Subcutaneous abdominal adipose tissue (tissue), 5 donors: Measurements from ENCODE around the gene ELSPBP1.
"Not testable (repeated sequence)": the region's sequence is repeated elsewhere in the genome, so short reads cannot be mapped to it uniquely, and the experiment has no call there.

Experiments used
- H3K27ac ChIP-seq: one replicate; pipeline ENCODE4 v1.7.0; 2013; ENCODE audit warnings: low read depth, mild to moderate bottlenecking, inconsistent platforms, low read length, moderate library complexity
- H3K27me3 ChIP-seq, 5 donors: one replicate each; pipeline ENCODE4 v1.7.0; 2013; ENCODE audit warnings: low read length in 5 of 5, inconsistent platforms in 1 of 5; ENCODE audit not compliant: control insufficient read depth in 5 of 5, insufficient read depth in 4 of 5
- H3K36me3 ChIP-seq, 5 donors: one replicate each; pipeline ENCODE4 v1.7.0; 2013; ENCODE audit warnings: low read length in 5 of 5; ENCODE audit not compliant: control insufficient read depth in 5 of 5, insufficient read depth in 5 of 5
- H3K4me1 ChIP-seq, 5 donors: one replicate each; pipeline ENCODE4 v1.7.0; 2013; ENCODE audit warnings: low read length in 5 of 5, mild to moderate bottlenecking in 3 of 5, moderate library complexity in 1 of 5; ENCODE audit not compliant: control insufficient read depth in 5 of 5, insufficient read depth in 5 of 5
- H3K4me3 ChIP-seq, 5 donors: one replicate each; pipeline ENCODE4 v1.7.0; 2013; ENCODE audit warnings: low read length in 5 of 5, low read depth in 1 of 5
- H3K9ac ChIP-seq, 5 donors: one replicate each; pipeline ENCODE4 v1.7.0; 2013; ENCODE audit warnings: low read length in 5 of 5, mild to moderate bottlenecking in 4 of 5, moderate library complexity in 3 of 5
- H3K9me3 ChIP-seq, 5 donors: one replicate each; pipeline ENCODE4 v1.7.0; 2013; ENCODE audit warnings: low read length in 5 of 5; ENCODE audit not compliant: control insufficient read depth in 5 of 5
- donor health status: healthy.
- donor health status: healthy.
- donor health status: healthy.
- donor health status: healthy.
- donor health status: healthy.

ELSPBP1 gene

GRCh38 chr19:48061401-48062344, 67.2 kb downstream of the ELSPBP1 start:
- Histone ChIP-seq H3K9me3 (no peaks in the 10 kb centered on the region), H3K36me3 (peaks cover 0 to 27% (median 13%) of the 10 kb centered on the region in 5 donors), H3K9ac (no peak overlapping the region), H3K4me1 (no peaks in the 10 kb centered on the region), H3K27ac (no peak overlapping the region), H3K27me3 (peaks cover 0 to 7% (median 0%) of the 10 kb centered on the region in 5 donors), H3K4me3 (no peak overlapping the region)

DNA sequence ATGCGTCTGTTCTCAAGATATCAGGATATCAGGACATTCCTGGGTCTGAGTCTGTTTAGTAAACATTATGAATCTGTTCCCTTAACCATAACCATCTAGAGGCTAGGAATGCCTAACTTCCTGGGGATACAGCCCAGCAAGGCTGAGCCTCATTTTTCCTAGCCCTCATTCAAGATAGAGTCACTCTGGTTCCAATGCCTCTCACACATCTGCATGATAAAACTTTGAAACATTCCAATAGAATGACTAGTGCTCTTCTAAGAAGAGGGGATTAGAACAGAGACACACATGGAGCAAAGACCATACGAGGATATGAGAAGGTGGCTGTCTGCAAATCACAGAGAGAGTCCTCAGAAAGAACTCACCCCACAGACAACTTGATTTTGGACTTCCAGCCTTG, 70.1 kb downstream of the ELSPBP1 start:
- H3K36me3 ChIP-seq: peaks cover 0 to 35% (median 16%) of the 10 kb centered on the region in 5 donors
- H3K4me1 ChIP-seq: no peaks in the 10 kb centered on the region
- H3K27me3 ChIP-seq: peaks cover 0 to 7% (median 0%) of the 10 kb centered on the region in 5 donors
- no peaks in the 10 kb centered on the region for H3K9me3 ChIP-seq
- H3K27ac ChIP-seq: no peak overlapping the region
- H3K9ac ChIP-seq: no peak overlapping the region
- no peak overlapping the region for H3K4me3 ChIP-seq

- no peaks in the 10 kb centered on the region for H3K4me1 ChIP-seq
- H3K4me3 ChIP-seq: no peak overlapping the region
- H3K9me3 ChIP-seq: no peaks in the 10 kb centered on the region
- H3K27me3 ChIP-seq: no peaks in the 10 kb centered on the region
- H3K36me3 ChIP-seq: peaks cover 0 to 33% (median 13%) of the 10 kb centered on the region in 5 donors
- no peak overlapping the region for H3K9ac ChIP-seq
- H3K27ac ChIP-seq: no peak overlapping the region
Observed at GRCh38 chr19:48069435-48069834, 75.0 kb downstream of the ELSPBP1 start.

DNA sequence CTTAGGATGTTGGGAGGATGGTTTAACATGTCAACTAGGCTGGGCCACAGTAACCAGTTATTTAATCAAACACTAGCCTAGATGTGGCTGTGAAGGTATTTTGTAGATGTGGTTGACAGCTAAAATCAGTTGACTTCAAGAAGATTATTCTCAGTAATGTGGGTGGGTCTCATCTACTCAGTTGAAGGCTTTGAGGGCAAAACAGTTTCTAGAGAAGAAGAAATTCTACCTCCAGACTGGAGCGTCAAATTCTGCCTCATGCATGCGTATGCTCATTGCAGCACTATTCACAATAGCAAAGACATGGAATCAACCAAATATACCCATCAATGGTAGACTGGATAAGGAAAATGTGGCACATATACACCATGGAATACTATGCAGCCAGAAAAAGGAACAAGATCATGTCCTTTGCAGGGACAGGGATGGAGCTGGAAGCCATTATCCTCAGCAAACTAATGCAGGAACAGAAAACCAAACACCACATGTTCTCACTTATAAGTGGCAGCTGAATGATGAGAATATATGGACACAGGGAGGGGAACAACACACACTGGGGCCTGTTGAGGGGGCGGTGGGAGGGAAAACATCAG, 75.8 kb downstream of the ELSPBP1 start:
- not testable (repeated sequence) for H3K4me1 ChIP-seq, H3K9ac ChIP-seq, H3K9me3 ChIP-seq, H3K27me3 ChIP-seq, H3K4me3 ChIP-seq, H3K27ac ChIP-seq
- H3K36me3 ChIP-seq: peaks cover 2 to 33% (median 16%) of the 10 kb centered on the region in 5 donors
